Transverse colon (tissue), 4 donors: ENCODE measurements around the gene NCK2. TPM values are rescaled to one million over a fixed set of nuclear protein-coding genes. Genes with fewer than 3 reads are reported as not detected.

ENCODE experiments used
- DNase-seq: peaks from one replicate; pipeline ENCODE4 v3.0.0-alpha.2; 2019
- H3K27ac ChIP-seq, 4 donors: fragments of 200-600 bp; sonication (generic); 2 replicates each; pipeline ENCODE4 v1.5.1; 2016 to 2018; ENCODE audit warnings: inconsistent platforms in 4 of 4
- H3K27me3 ChIP-seq: fragments of 200-600 bp; sonication (generic); 2 replicates; pipeline ENCODE4 v1.5.1; 2017; ENCODE audit warnings: inconsistent platforms
- H3K36me3 ChIP-seq, 4 donors: fragments of 200-600 bp; sonication (generic); 2 replicates each; pipeline ENCODE4 v1.5.1; 2017 to 2019; ENCODE audit warnings: inconsistent platforms in 4 of 4
- H3K4me1 ChIP-seq, 4 donors: fragments of 200-600 bp; sonication (generic); 2 replicates each; pipeline ENCODE4 v1.5.1; 2017 to 2020; ENCODE audit warnings: inconsistent platforms in 4 of 4
- H3K4me3 ChIP-seq, 4 donors: fragments of 200-600 bp; sonication (generic); 1 replicate in 1 of 4; 2 replicates in 3 of 4; pipeline versions ENCODE4 v1.5.1 to v1.6.1; 2017 to 2019; ENCODE audit warnings: inconsistent platforms in 4 of 4
- H3K9me3 ChIP-seq, 2 donors: fragments of 200-600 bp; sonication (generic); 2 replicates each; pipeline ENCODE4 v1.5.1; 2017 to 2019; ENCODE audit warnings: inconsistent platforms in 2 of 2
- EP300 ChIP-seq: sonication (generic); formaldehyde crosslinking; IDR thresholded peaks from one replicate; pipeline ENCODE4 v1.6.1; 2017; ENCODE audit warnings: antibody characterized with exemption, low read depth
- POLR2A ChIP-seq: fragments of 450-650 bp; IDR thresholded peaks from one replicate; pipeline ENCODE4 v1.6.1; 2016; ENCODE audit warnings: antibody characterized with exemption, mild to moderate bottlenecking, moderate library complexity
- POLR2AphosphoS5 ChIP-seq, 3 donors: sonication (generic); formaldehyde crosslinking; IDR thresholded peaks; one replicate each; pipeline ENCODE4 v1.6.1; 2016; ENCODE audit warnings: antibody characterized with exemption in 3 of 3
- WGBS, 2 donors: methylation state at CpG; one replicate each; pipeline ENCODE4 v1.1.5; 2018; ENCODE audit warnings: low coverage in 1 of 2; 5-methylcytosine and 5-hydroxymethylcytosine counted together
- in situ Hi-C, 4 donors: fragments of 200-750 bp; cut with MboI; loops; one replicate each; pipeline versions ENCODE4 v1.15.0 to v1.15.1; 2017; ENCODE audit warnings: low sequenced_read_pairs in 3 of 4, low pct_ligation_motif_present in 1 of 4, low pct_unique_long_range_greater_than_20kb in 1 of 4
- intact Hi-C: fragments of 100-400 bp; cut with DNase I; formaldehyde crosslinking; loops from one replicate; pipeline ENCODE4 v1.15.1; 2023; ENCODE audit warnings: low total_unique reads
- total RNA-seq, 4 donors: library from RNA; depleted of rRNA; stranded (reverse); fragments of >200 nt; gene quantifications; one replicate each; pipeline ENCODE4 v1.1.0, GENCODE V29; 2016
- TF ChIP-seq, protein P1 (sequence below), 5 experiments: fragments of 200-600 bp in 3 of 5; fragments of 450-650 bp in 2 of 5; sonication (generic) in 3 of 5; IDR thresholded peaks; 1 replicate in 2 of 5; 2 replicates in 3 of 5; pipeline ENCODE4 v1.5.1; 2016 to 2017; ENCODE audit warnings: antibody characterized with exemption in 5 of 5, inconsistent platforms in 3 of 5, mild to moderate bottlenecking in 2 of 5, moderate library complexity in 1 of 5

The NCK2 gene
- total RNA-seq, 4 donors from 2014 or later = 42.2 to 74.1 (median 59.9) TPM

- intact Hi-C loops = no loop called here
- Histone ChIP-seq H3K4me3 (no peak overlapping the region), H3K9me3 (no peaks in the 10 kb centered on the region), H3K27me3 (no peaks in the 10 kb centered on the region), H3K4me1 (peaks cover 12 to 51% (median 24%) of the 10 kb centered on the region in 4 donors), H3K36me3 (peaks cover 0 to 5% (median 0%) of the 10 kb centered on the region in 4 donors), H3K27ac (no peak overlapping the region)
- WGBS, 2 donors = 93% methylated on average over 4 of the region's 4 CpGs; no CpG with 5 or more reads in 1 of the 2 donors
- in situ Hi-C loops = no loop called here
- TF ChIP-seq POLR2AphosphoS5 (IDR thresholded peaks at IDR 0.05) = no peak
- TF ChIP-seq EP300 = no peak
- no peak for TF ChIP-seq POLR2A
- TF ChIP-seq, protein P1, sequence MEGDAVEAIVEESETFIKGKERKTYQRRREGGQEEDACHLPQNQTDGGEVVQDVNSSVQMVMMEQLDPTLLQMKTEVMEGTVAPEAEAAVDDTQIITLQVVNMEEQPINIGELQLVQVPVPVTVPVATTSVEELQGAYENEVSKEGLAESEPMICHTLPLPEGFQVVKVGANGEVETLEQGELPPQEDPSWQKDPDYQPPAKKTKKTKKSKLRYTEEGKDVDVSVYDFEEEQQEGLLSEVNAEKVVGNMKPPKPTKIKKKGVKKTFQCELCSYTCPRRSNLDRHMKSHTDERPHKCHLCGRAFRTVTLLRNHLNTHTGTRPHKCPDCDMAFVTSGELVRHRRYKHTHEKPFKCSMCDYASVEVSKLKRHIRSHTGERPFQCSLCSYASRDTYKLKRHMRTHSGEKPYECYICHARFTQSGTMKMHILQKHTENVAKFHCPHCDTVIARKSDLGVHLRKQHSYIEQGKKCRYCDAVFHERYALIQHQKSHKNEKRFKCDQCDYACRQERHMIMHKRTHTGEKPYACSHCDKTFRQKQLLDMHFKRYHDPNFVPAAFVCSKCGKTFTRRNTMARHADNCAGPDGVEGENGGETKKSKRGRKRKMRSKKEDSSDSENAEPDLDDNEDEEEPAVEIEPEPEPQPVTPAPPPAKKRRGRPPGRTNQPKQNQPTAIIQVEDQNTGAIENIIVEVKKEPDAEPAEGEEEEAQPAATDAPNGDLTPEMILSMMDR (IDR thresholded peaks at IDR 0.05) = no peak
- DNase-seq = no peak
Measured at GRCh38 chr2:105813045-105813315, 68.3 kb downstream of the NCK2 start.

- peaks cover 0 to 5% (median 0%) of the 10 kb centered on the region in 4 donors for H3K36me3 ChIP-seq
- intact Hi-C loops (no loop called here), in situ Hi-C loops (no loop called here)
- no peak for DNase-seq
- H3K9me3 ChIP-seq = no peaks in the 10 kb centered on the region
- no peak overlapping the region for H3K4me3 ChIP-seq
- H3K4me1 ChIP-seq = peaks cover 12 to 51% (median 24%) of the 10 kb centered on the region in 4 donors
- WGBS, 2 donors = 95 to 100% methylated on average over 1 to 5 of the region's 5 CpGs
- no peak for TF ChIP-seq POLR2A
- no peak for TF ChIP-seq POLR2AphosphoS5 (IDR thresholded peaks at IDR 0.05)
- TF ChIP-seq, protein P1 (IDR thresholded peaks at IDR 0.05) = no peak
- TF ChIP-seq EP300 = no peak
- H3K27ac ChIP-seq = no peak overlapping the region
- no peaks in the 10 kb centered on the region for H3K27me3 ChIP-seq
Measured at GRCh38 chr2:105813405-105813804, 68.7 kb downstream of the NCK2 start.

- H3K27ac ChIP-seq = no peak overlapping the region
- H3K36me3 ChIP-seq = peaks cover 0 to 5% (median 0%) of the 10 kb centered on the region in 4 donors
- in situ Hi-C loops = no loop called here
- TF ChIP-seq EP300 (no peak), POLR2AphosphoS5 (IDR thresholded peaks at IDR 0.05) (no peak), POLR2A (no peak)
- TF ChIP-seq, protein P1 (IDR thresholded peaks at IDR 0.05) = no peak
- H3K4me1 ChIP-seq = peaks cover 12 to 47% (median 24%) of the 10 kb centered on the region in 4 donors
- 80 to 85% methylated on average over 8 to 9 of the region's 9 CpGs for WGBS, 2 donors
- no peak overlapping the region for H3K4me3 ChIP-seq
- H3K9me3 ChIP-seq = no peaks in the 10 kb centered on the region
- H3K27me3 ChIP-seq = no peaks in the 10 kb centered on the region
- intact Hi-C loops = no loop called here
- DNase-seq = no peak
Measured at GRCh38 chr2:105814291-105814940, 69.7 kb downstream of the NCK2 start.

DNA sequence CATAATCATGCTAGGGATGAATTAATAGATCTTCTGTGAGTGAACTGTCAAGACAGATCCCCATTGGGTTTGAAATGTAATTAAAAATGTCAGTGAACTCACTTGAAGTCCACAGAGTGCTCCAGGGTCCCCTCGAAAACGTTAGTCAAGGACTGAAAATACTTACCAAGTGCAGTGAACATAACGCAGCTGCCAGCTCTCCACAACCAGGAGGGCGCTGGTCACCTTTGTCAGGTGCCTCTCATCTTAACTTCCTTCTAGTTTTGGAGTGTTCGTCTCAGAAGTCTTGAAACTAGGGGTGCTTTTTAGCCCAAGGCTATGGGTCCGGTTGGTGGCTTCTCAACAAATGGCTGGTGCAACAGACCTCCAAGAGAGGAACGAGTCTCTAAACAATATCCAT is 70.7 kb downstream of the NCK2 start:
- WGBS, 2 donors = 71 to 88% methylated on average over 3 to 7 of the region's 7 CpGs
- in situ Hi-C loops (no loop called here), intact Hi-C loops (no loop called here)
- Histone ChIP-seq H3K4me3 (no peak overlapping the region), H3K4me1 (peaks cover 13 to 44% (median 26%) of the 10 kb centered on the region in 4 donors), H3K27ac (no peak overlapping the region), H3K9me3 (no peaks in the 10 kb centered on the region), H3K36me3 (peaks cover 0 to 5% (median 0%) of the 10 kb centered on the region in 4 donors), H3K27me3 (no peaks in the 10 kb centered on the region)
- DNase-seq = no peak
- TF ChIP-seq, protein P1 (IDR thresholded peaks at IDR 0.05) = no peak
- TF ChIP-seq EP300 (no peak), POLR2A (no peak), POLR2AphosphoS5 (IDR thresholded peaks at IDR 0.05) (no peak)
